C4-2B (cell line): ENCODE results near the gene TNFSF4.

Source experiments
- ZFX ChIP-seq: fragments of 450-650 bp; IDR thresholded peaks from 2 replicates; pipeline ENCODE4 v1.6.1; 2017
- TF ChIP-seq, protein P1 (sequence below): fragments of 450-650 bp; conservative IDR thresholded peaks from 2 replicates; pipeline ENCODE4 v1.5.1; 2017; ENCODE audit warnings: mild to moderate bottlenecking

DNA sequence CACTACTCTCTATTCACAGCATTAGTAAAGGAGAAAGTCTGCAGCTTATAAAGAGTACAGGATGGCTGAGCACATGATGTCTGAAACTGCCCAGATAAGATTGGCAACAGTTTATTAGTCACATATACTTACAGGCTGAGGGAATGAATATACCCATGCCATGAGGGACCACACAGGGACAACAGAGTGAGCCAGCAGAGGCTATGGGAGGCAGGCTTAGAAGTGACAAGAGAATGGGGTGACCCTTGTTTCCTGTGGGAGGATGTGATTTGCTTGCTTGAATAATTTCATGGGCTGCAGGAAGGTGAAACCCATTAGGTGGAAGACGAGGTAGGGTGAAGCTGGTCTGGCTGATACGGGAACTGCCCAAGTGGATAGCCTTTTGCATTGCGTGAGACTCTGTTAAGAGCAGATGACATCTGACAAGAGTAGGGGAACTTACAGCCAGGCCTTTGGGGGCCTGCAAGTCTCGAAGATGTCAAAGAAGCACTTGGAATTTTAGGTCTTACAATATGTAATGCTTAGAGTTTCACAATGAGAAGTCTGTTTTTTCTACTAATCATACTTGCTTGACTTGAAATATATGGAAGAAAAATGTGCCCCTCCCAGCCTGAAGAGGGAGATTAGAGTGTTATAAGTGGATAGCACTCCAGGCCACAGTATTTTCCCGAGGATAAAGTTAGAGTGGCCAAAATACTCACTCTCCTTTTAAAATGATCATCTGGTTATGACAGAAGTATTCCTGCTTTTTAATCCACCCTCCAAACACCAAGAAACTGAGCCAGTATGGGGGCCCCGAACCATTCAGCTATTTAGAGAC, 34.6 kb upstream of the TNFSF4 start:
- TF ChIP-seq, protein P1, sequence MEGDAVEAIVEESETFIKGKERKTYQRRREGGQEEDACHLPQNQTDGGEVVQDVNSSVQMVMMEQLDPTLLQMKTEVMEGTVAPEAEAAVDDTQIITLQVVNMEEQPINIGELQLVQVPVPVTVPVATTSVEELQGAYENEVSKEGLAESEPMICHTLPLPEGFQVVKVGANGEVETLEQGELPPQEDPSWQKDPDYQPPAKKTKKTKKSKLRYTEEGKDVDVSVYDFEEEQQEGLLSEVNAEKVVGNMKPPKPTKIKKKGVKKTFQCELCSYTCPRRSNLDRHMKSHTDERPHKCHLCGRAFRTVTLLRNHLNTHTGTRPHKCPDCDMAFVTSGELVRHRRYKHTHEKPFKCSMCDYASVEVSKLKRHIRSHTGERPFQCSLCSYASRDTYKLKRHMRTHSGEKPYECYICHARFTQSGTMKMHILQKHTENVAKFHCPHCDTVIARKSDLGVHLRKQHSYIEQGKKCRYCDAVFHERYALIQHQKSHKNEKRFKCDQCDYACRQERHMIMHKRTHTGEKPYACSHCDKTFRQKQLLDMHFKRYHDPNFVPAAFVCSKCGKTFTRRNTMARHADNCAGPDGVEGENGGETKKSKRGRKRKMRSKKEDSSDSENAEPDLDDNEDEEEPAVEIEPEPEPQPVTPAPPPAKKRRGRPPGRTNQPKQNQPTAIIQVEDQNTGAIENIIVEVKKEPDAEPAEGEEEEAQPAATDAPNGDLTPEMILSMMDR, result no peak
- TF ChIP-seq ZFX, result no peak
